Ishikawa (cell line): ENCODE measurements around the gene ESR1.

Source experiments
- CEBPB ChIP-seq: IDR thresholded peaks from 2 replicates; pipeline ENCODE4 v1.6.1; 2012
- CREB1 ChIP-seq: IDR thresholded peaks from 2 replicates; pipeline ENCODE4 v1.6.1; 2012; ENCODE audit warnings: low read depth
- EGR1 ChIP-seq: IDR thresholded peaks from 2 replicates; pipeline ENCODE4 v1.6.1; 2012
- EP300 ChIP-seq: IDR thresholded peaks from 2 replicates; pipeline ENCODE4 v1.6.1; 2012; ENCODE audit warnings: borderline replicate concordance
- TAF1 ChIP-seq: IDR thresholded peaks from 2 replicates; pipeline ENCODE4 v1.6.1; 2012; ENCODE audit warnings: low read depth, mild to moderate bottlenecking
- TF ChIP-seq, protein P1 (sequence below): IDR thresholded peaks from 2 replicates; pipeline ENCODE4 v1.6.1; 2012
- TF ChIP-seq, protein P2 (sequence below): IDR thresholded peaks from 2 replicates; pipeline ENCODE4 v1.6.1; 2012; ENCODE audit warnings: low read depth, mild to moderate bottlenecking

DNA sequence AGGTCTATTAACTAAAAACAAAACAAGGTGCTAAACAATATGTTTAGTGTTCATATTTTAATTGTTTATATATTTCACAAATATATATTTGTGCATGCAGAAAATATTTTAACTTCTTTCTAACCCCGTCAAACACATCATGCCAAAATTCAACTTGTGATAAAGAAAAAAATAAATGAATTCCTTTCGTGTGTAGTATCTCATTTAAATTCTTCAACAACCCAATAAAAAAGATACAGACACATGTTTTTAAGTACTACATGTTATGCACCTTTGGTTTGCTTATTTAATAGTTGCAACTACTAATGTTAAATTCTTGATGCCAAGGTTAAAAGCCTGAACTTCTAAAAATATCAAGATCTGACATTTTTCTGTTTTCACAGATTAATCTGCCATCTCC is 252.4 kb downstream of the ESR1 start:
- TF ChIP-seq EGR1 = no peak
- no peak for TF ChIP-seq CREB1
- no peak for TF ChIP-seq EP300
- no peak for TF ChIP-seq TAF1
- TF ChIP-seq, protein P1, sequence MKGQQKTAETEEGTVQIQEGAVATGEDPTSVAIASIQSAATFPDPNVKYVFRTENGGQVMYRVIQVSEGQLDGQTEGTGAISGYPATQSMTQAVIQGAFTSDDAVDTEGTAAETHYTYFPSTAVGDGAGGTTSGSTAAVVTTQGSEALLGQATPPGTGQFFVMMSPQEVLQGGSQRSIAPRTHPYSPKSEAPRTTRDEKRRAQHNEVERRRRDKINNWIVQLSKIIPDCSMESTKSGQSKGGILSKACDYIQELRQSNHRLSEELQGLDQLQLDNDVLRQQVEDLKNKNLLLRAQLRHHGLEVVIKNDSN = no peak
- TF ChIP-seq CEBPB = no peak
- TF ChIP-seq, protein P2, sequence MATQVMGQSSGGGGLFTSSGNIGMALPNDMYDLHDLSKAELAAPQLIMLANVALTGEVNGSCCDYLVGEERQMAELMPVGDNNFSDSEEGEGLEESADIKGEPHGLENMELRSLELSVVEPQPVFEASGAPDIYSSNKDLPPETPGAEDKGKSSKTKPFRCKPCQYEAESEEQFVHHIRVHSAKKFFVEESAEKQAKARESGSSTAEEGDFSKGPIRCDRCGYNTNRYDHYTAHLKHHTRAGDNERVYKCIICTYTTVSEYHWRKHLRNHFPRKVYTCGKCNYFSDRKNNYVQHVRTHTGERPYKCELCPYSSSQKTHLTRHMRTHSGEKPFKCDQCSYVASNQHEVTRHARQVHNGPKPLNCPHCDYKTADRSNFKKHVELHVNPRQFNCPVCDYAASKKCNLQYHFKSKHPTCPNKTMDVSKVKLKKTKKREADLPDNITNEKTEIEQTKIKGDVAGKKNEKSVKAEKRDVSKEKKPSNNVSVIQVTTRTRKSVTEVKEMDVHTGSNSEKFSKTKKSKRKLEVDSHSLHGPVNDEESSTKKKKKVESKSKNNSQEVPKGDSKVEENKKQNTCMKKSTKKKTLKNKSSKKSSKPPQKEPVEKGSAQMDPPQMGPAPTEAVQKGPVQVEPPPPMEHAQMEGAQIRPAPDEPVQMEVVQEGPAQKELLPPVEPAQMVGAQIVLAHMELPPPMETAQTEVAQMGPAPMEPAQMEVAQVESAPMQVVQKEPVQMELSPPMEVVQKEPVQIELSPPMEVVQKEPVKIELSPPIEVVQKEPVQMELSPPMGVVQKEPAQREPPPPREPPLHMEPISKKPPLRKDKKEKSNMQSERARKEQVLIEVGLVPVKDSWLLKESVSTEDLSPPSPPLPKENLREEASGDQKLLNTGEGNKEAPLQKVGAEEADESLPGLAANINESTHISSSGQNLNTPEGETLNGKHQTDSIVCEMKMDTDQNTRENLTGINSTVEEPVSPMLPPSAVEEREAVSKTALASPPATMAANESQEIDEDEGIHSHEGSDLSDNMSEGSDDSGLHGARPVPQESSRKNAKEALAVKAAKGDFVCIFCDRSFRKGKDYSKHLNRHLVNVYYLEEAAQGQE = no peak
